Liver (tissue), 3 donors: ENCODE data around the gene BOD1L1.

Source experiments
- EGR1 ChIP-seq, 2 donors: IDR thresholded peaks; 2 replicates each; pipeline ENCODE4 v1.6.1; 2016 to 2018; ENCODE audit warnings: antibody characterized with exemption in 2 of 2, low read depth in 2 of 2
- GABPA ChIP-seq, 2 donors: IDR thresholded peaks in 1 of 2; conservative IDR thresholded peaks in 1 of 2; 2 replicates each; pipeline ENCODE4 v1.6.1; 2016; ENCODE audit warnings: antibody characterized with exemption in 2 of 2, mild to moderate bottlenecking in 1 of 2, moderate library complexity in 1 of 2
- TF ChIP-seq, protein P1 (sequence below): fragments of 150-350 bp; IDR thresholded peaks from 2 replicates; pipeline ENCODE4 v1.5.1; 2017; ENCODE audit warnings: improper control_type of control experiment, low read depth, low read length; ENCODE audit not compliant: missing input control
- TF ChIP-seq, protein P2 (sequence below): IDR thresholded peaks from 2 replicates; pipeline ENCODE4 v1.6.1; 2016; ENCODE audit warnings: antibody characterized with exemption
- donor health status: healthy.
- donor health status: healthy.

DNA sequence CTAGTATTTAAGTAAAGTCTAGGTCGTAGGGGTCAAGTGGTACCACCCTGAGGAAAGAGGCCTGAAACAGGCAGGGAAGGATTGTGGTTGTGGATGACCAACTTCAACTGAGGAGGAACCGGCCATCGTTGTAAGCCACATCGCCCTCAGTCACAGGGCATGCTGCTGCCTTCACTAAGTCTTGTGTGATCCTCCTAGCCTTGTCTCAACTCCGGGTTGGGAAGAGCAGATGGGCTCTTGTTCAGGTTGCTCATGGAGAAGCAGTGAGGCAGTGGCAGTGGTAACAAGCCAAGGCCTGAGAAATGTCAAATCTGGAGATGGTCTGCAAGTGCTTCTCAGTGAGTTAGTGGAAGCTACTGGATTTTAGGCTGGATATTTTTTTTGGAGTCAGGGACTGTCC is 60.4 kb downstream of the BOD1L1 start:
- TF ChIP-seq, protein P1, sequence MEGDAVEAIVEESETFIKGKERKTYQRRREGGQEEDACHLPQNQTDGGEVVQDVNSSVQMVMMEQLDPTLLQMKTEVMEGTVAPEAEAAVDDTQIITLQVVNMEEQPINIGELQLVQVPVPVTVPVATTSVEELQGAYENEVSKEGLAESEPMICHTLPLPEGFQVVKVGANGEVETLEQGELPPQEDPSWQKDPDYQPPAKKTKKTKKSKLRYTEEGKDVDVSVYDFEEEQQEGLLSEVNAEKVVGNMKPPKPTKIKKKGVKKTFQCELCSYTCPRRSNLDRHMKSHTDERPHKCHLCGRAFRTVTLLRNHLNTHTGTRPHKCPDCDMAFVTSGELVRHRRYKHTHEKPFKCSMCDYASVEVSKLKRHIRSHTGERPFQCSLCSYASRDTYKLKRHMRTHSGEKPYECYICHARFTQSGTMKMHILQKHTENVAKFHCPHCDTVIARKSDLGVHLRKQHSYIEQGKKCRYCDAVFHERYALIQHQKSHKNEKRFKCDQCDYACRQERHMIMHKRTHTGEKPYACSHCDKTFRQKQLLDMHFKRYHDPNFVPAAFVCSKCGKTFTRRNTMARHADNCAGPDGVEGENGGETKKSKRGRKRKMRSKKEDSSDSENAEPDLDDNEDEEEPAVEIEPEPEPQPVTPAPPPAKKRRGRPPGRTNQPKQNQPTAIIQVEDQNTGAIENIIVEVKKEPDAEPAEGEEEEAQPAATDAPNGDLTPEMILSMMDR: no peak
- TF ChIP-seq EGR1 (IDR thresholded peaks at IDR 0.05; ENCODE audit: low read depth in 2 of 2) (no peak), GABPA (IDR thresholded peaks at IDR 0.05 in 1 of 2, conservative IDR thresholded peaks at IDR 0.05 in 1 of 2) (no peak)
- TF ChIP-seq, protein P2, sequence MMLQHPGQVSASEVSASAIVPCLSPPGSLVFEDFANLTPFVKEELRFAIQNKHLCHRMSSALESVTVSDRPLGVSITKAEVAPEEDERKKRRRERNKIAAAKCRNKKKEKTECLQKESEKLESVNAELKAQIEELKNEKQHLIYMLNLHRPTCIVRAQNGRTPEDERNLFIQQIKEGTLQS: no peak
